Neuronal stem cell (in vitro differentiated cells): ENCODE results near the gene NSMCE1.

Source experiments
- DNase-seq: peaks from one replicate; pipeline ENCODE4 v3.0.0-alpha.2; 2013; ENCODE audit warnings: low spot score
- H2AFZ ChIP-seq: one replicate; pipeline ENCODE4 v1.6.1; 2013; ENCODE audit warnings: mild to moderate bottlenecking, low read length, inconsistent platforms
- H2AK5ac ChIP-seq: 2 replicates; pipeline ENCODE4 v1.6.1; 2013; ENCODE audit warnings: low read depth, mild to moderate bottlenecking, inconsistent platforms, low read length, moderate library complexity, mixed read lengths
- H2BK120ac ChIP-seq: 2 replicates; pipeline ENCODE4 v1.6.1; 2013; ENCODE audit warnings: low read depth, mild to moderate bottlenecking, inconsistent platforms, low read length, moderate library complexity, mixed read lengths
- H2BK12ac ChIP-seq: one replicate; pipeline ENCODE4 v1.6.1; 2013; ENCODE audit warnings: low read length, inconsistent platforms
- H2BK15ac ChIP-seq: 2 replicates; pipeline ENCODE4 v1.6.1; 2013; ENCODE audit warnings: mild to moderate bottlenecking, low read length, inconsistent platforms, mixed read lengths
- H2BK5ac ChIP-seq: one replicate; pipeline ENCODE4 v1.6.1; 2013; ENCODE audit warnings: inconsistent platforms, mild to moderate bottlenecking, low read length, moderate library complexity
- H3K14ac ChIP-seq: one replicate; pipeline ENCODE4 v1.6.1; 2013; ENCODE audit warnings: low read length, inconsistent platforms
- H3K18ac ChIP-seq: 2 replicates; pipeline ENCODE4 v1.6.1; 2013; ENCODE audit warnings: low read length, inconsistent platforms
- H3K23ac ChIP-seq: 2 replicates; pipeline ENCODE4 v1.6.1; 2013; ENCODE audit warnings: low read depth, mild to moderate bottlenecking, mixed read lengths, low read length, inconsistent platforms; ENCODE audit not compliant: poor library complexity
- H3K27ac ChIP-seq: replicated peaks from 3 replicates; pipeline ENCODE4 v1.5.1; 2013; ENCODE audit warnings: low read length, inconsistent platforms
- H3K27me3 ChIP-seq, 3 experiments: 2 replicates each; pipeline ENCODE4 v1.6.1; 2013; ENCODE audit warnings: low read length in 3 of 3, mild to moderate bottlenecking in 2 of 3, inconsistent platforms in 1 of 3, low read depth in 1 of 3, mixed read lengths in 1 of 3, moderate library complexity in 1 of 3; ENCODE audit not compliant: control insufficient read depth in 3 of 3, insufficient read depth in 3 of 3
- H3K36me3 ChIP-seq, 2 donors: replicated peaks in 1 of 2; 2 replicates each; pipeline ENCODE4 v1.6.1; 2013; ENCODE audit warnings: low read length in 2 of 2; ENCODE audit not compliant: control insufficient read depth in 2 of 2, insufficient read depth in 2 of 2
- H3K4ac ChIP-seq: 2 replicates; pipeline ENCODE4 v1.6.1; 2013; ENCODE audit warnings: inconsistent platforms, mild to moderate bottlenecking, low read length, moderate library complexity
- H3K4me1 ChIP-seq, 2 donors: 1 replicate in 1 of 2; 2 replicates in 1 of 2; pipeline ENCODE4 v1.6.1; 2013; ENCODE audit warnings: low read length in 2 of 2, low read depth in 1 of 2; ENCODE audit not compliant: control insufficient read depth in 2 of 2, insufficient read depth in 1 of 2
- H3K4me2 ChIP-seq: one replicate; pipeline ENCODE4 v1.6.1; 2013; ENCODE audit warnings: mild to moderate bottlenecking, low read length, inconsistent platforms; ENCODE audit not compliant: insufficient read depth, poor library complexity, severe bottlenecking
- H3K4me3 ChIP-seq, 2 donors: 2 replicates each; pipeline ENCODE4 v1.5.1; 2013; ENCODE audit warnings: low read length in 2 of 2, mild to moderate bottlenecking in 2 of 2, inconsistent platforms in 1 of 2, moderate library complexity in 1 of 2
- H3K79me1 ChIP-seq: one replicate; pipeline ENCODE4 v1.6.1; 2013; ENCODE audit warnings: low read depth, mild to moderate bottlenecking, inconsistent platforms, low read length, moderate library complexity
- H3K9ac ChIP-seq: one replicate; pipeline ENCODE4 v1.6.1; 2013; ENCODE audit warnings: mild to moderate bottlenecking, low read depth, low read length, inconsistent platforms; ENCODE audit not compliant: poor library complexity
- H3K9me3 ChIP-seq, 2 donors: replicated peaks in 1 of 2; 2 replicates each; pipeline versions ENCODE3 to v1.6.1; 2013; ENCODE audit warnings: low read length in 2 of 2, mild to moderate bottlenecking in 2 of 2, inconsistent platforms in 1 of 2, low read depth in 1 of 2, mixed read lengths in 1 of 2, moderate library complexity in 1 of 2; ENCODE audit not compliant: control insufficient read depth in 2 of 2, insufficient read depth in 1 of 2
- H4K8ac ChIP-seq: one replicate; pipeline ENCODE4 v1.6.1; 2013; ENCODE audit warnings: low read depth, mild to moderate bottlenecking, inconsistent platforms, low read length, moderate library complexity
- H4K91ac ChIP-seq: one replicate; pipeline ENCODE4 v1.6.1; 2013; ENCODE audit warnings: low read length, low read depth, mild to moderate bottlenecking, inconsistent platforms; ENCODE audit not compliant: poor library complexity
- WGBS, 2 donors: extraction: QIAGEN DNeasy Blood & Tissue Kit; methylation state at CpG; one replicate each; pipeline ENCODE4 v1.1.7; 2013; ENCODE audit warnings: missing lambda C conversion rate in 2 of 2, mixed read lengths in 1 of 2; ENCODE audit not compliant: insufficient read length in 2 of 2, insufficient replicate concordance in 1 of 2; ENCODE audit errors: extremely low coverage in 2 of 2; 5-methylcytosine and 5-hydroxymethylcytosine counted together

The NSMCE1 gene

DNA sequence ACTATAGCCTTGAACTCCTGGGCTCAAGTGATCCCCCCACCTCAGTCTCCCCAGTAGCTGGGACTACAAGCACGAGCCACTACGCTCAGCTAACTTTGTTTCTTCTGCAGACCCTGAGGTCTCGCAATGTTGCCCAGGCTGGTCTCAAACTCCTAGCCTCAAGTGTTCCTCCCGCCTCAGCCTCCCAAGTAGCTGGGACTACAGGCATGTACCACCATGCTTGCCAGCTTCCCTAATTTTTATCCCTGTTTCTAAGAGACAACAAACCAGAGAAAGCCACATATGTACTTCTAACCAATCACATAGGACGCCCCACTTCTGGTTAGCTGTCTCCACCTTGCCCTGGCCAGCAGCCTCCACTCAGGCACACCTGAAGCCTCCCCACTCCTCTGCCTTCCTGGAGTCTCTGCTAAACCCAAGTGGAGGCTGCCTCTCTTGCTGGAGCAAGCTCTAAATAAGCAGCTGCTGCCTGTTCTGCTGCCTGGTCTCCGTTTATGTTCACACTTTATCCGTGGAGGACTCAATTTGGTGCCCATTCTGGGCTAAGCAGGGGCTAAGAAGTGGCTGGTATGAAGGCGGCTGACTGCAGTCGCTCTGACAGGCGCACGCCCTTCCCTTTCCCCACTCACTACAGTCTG lies 24.7 kb downstream of the NSMCE1 start:
- Histone ChIP-seq H2BK5ac (no peak overlapping the region), H3K9me3 (no peaks in the 10 kb centered on the region), H2AK5ac (peak overlapping the region; percentile 39), H2AFZ (no peak overlapping the region), H3K27ac (no peak overlapping the region), H4K8ac (no peak overlapping the region), H4K91ac (no peak overlapping the region), H2BK12ac (no peak overlapping the region), H3K4ac (no peak overlapping the region), H3K79me1 (peaks cover 1% of the 10 kb centered on the region), H3K4me3 (no peak overlapping the region), H3K23ac (peak overlapping the region; percentile 59), H3K4me1 (peaks cover 10% of the 10 kb centered on the region in 2 donors), H3K18ac (peak overlapping the region; percentile 65), H3K9ac (no peak overlapping the region), H3K4me2 (no peak overlapping the region), H3K27me3 (no peaks in the 10 kb centered on the region), H2BK120ac (no peak overlapping the region), H2BK15ac (peak overlapping the region; percentile 9), H3K14ac (peak overlapping the region; percentile 14), H3K36me3 (peaks cover 0 to 11% of the 10 kb centered on the region in 2 donors)
- no peak for DNase-seq
- WGBS, 2 donors: no CpG with 5 or more reads among the region's 11 CpGs

DNA sequence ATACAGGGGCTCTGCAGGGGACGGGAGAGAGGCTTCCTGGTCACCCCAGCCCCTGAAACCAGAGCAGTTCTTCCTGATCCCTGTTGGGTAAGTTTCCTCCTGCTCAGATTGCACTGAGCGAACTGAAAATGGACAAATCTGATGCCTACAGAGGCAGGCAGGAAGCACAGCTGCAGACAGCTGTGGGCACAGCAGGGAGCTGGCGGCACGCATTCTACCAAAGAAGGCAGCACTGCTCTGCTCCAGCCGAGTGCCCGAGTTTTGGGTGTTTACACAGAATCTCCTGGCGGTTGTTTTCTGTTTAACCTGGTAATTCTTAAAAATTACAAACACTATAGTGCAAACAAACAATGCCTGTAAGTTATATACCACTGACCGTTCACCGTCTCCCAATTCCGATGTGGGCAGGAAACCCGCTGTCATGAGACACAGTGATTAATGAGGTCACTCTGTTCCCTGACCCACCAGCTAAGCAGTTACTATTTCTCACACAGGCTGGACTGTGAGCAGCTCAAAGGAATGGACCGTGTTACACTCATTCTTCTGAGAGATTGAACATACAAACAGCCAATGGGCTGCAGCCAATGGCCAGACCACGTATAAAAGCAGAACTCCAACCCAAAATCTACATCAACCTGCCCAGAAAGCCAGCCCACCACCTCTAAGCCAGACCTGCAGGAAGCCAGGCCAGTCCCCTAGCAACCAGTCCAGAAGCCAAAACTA lies 25.5 kb downstream of the NSMCE1 start:
- Histone ChIP-seq H4K91ac (no peak overlapping the region), H4K8ac (no peak overlapping the region), H3K23ac (no peak overlapping the region), H3K4me3 (no peak overlapping the region), H3K27me3 (no peaks in the 10 kb centered on the region), H3K4me1 (peaks cover 10 to 11% of the 10 kb centered on the region in 2 donors), H2AFZ (peak overlapping the region; percentile 39), H3K4ac (no peak overlapping the region), H3K14ac (no peak overlapping the region), H2BK5ac (no peak overlapping the region), H3K36me3 (peaks cover 0 to 11% of the 10 kb centered on the region in 2 donors), H2BK12ac (no peak overlapping the region), H3K79me1 (peaks cover 1% of the 10 kb centered on the region), H2BK15ac (no peak overlapping the region), H3K4me2 (no peak overlapping the region), H3K18ac (peak overlapping the region; percentile 2), H3K27ac (no peak overlapping the region), H3K9me3 (no peaks in the 10 kb centered on the region), H2AK5ac (no peak overlapping the region), H3K9ac (no peak overlapping the region), H2BK120ac (no peak overlapping the region)
- no CpG with 5 or more reads among the region's 13 CpGs for WGBS, 2 donors
- DNase-seq: no peak

DNA sequence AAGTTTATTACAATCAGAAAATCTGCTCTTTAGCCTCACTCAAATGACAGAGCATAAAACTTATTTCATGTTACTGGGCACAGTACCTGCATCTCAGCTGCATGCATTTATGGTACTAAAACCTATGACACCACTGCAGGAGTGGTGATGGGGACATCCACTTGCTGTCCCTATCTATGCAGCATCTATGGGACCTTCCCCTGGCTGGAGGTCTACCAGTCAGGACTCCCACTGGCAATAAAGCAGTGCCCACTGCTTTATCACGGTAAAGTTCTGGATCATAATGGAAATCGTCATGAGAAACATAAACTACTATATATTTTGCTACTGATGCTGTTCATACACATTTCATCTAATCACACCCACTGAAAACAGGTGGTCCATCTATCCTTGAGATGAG lies 26.2 kb downstream of the NSMCE1 start:
- Histone ChIP-seq H3K4me2 (no peak overlapping the region), H3K18ac (no peak overlapping the region), H3K4me1 (peaks cover 14 to 17% of the 10 kb centered on the region in 2 donors), H2AK5ac (no peak overlapping the region), H2BK120ac (no peak overlapping the region), H3K79me1 (peaks cover 1% of the 10 kb centered on the region), H2BK15ac (no peak overlapping the region), H3K9me3 (no peaks in the 10 kb centered on the region), H3K14ac (no peak overlapping the region), H3K27me3 (no peaks in the 10 kb centered on the region), H4K8ac (no peak overlapping the region), H3K36me3 (peaks cover 0 to 11% of the 10 kb centered on the region in 2 donors), H2AFZ (no peak overlapping the region), H3K4ac (no peak overlapping the region), H3K4me3 (no peak overlapping the region), H3K23ac (no peak overlapping the region), H2BK5ac (no peak overlapping the region), H3K27ac (no peak overlapping the region), H2BK12ac (no peak overlapping the region), H4K91ac (no peak overlapping the region), H3K9ac (no peak overlapping the region)
- DNase-seq: no peak
- WGBS, 2 donors: no CpG with 5 or more reads among the region's 2 CpGs

DNA sequence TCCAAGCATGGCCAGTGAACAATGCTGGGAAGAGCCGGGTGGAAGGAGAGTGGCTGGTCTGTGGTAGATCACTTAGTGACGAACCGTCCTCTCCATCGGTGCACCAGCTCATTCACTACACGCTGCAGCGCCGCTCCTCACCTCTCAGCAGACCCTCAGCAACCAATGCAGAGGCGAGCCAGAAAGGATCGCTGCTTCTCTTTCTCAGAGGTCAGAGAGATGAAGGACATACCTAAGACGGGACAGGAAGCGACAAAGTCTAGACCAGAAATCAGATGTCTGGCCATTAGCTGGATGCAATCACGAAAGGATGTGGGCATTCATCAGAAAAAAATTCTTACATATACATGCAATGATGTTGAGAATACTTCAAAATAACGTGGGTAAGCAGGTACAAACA lies 26.9 kb downstream of the NSMCE1 start:
- no peak overlapping the region for H3K4me2 ChIP-seq
- H3K27me3 ChIP-seq: no peaks in the 10 kb centered on the region
- no peak overlapping the region for H2BK5ac ChIP-seq
- no peak for DNase-seq
- no peak overlapping the region for H4K8ac ChIP-seq
- no peak overlapping the region for H3K27ac ChIP-seq
- H3K14ac ChIP-seq: no peak overlapping the region
- H2BK15ac ChIP-seq: no peak overlapping the region
- WGBS, 2 donors: no CpG with 5 or more reads among the region's 13 CpGs
- H3K36me3 ChIP-seq: peaks cover 0 to 11% of the 10 kb centered on the region in 2 donors
- no peak overlapping the region for H2AFZ ChIP-seq
- H2BK120ac ChIP-seq: no peak overlapping the region
- no peak overlapping the region for H3K4me3 ChIP-seq
- H2AK5ac ChIP-seq: no peak overlapping the region
- no peak overlapping the region for H3K23ac ChIP-seq
- H3K4ac ChIP-seq: no peak overlapping the region
- no peak overlapping the region for H2BK12ac ChIP-seq
- H3K79me1 ChIP-seq: peaks cover 1% of the 10 kb centered on the region
- peaks cover 21 to 24% of the 10 kb centered on the region in 2 donors for H3K4me1 ChIP-seq
- no peak overlapping the region for H3K18ac ChIP-seq
- no peak overlapping the region for H3K9ac ChIP-seq
- H4K91ac ChIP-seq: no peak overlapping the region
- H3K9me3 ChIP-seq: no peaks in the 10 kb centered on the region
